ENCODE data around the gene OR5AP2. TPM values are rescaled to one million over a fixed set of nuclear protein-coding genes. Genes with fewer than 3 reads are reported as not detected.
"Not testable (repeated sequence)": the region's sequence is repeated elsewhere in the genome, so short reads cannot be mapped to it uniquely, and the experiment has no call there.

The OR5AP2 gene
- total RNA-seq (not detected), polyA plus RNA-seq (not detected)

DNA sequence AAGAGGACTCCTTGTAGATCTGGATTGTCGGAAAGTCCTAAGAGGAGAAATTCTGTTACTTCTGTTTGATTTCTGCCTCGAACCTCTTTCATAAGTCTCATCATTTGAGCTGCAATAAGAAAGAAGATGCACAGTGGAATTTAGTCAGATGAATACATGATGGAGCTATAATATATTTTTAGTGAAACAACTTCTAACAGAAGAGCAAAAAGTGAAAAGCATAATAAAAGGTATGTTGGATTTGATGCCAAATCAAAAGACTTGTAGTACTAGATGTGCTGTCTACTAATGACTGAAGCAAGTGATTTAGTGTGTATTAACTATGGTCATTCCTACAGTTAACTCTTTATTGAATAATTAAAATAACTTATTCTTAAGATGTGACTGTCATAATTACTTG lies at the start of gene OR5AP2:
Gene OR5AP2, minus strand, starts transcription at position 101 of the 400 bp plus-strand sequence. Its CDS starts 0 bp downstream, at position 101.
- ATAC-seq (ENCODE audit: low read depth in 2 of 2): no peak
- no peak for DNase-seq
- no peaks in the 10 kb centered on the region for H3K36me3 Mint-ChIP-seq
- H3K27ac ChIP-seq (ENCODE audit: insufficient read depth, low read length, poor library complexity, severe bottlenecking): no peak within 1 kb of the TSS
- H3K27me3 Mint-ChIP-seq: no peaks in the 10 kb centered on the region
- peaks cover 0 to 4% of the 10 kb centered on the region in 2 experiments for H3K9me3 ChIP-seq (ENCODE audit: control insufficient read depth in 2 of 2, low read length in 2 of 2)
- no peaks in the 10 kb centered on the region for H3K4me1 ChIP-seq (ENCODE audit: control insufficient read depth, insufficient read depth, low read length, poor library complexity, severe bottlenecking)
- no peaks in the 10 kb centered on the region for H3K4me1 Mint-ChIP-seq
- no peak within 1 kb of the TSS for H3K27ac Mint-ChIP-seq
- no peak within 1 kb of the TSS for H3K4me3 Mint-ChIP-seq
- no peaks in the 10 kb centered on the region for H3K36me3 ChIP-seq (ENCODE audit: control insufficient read depth, insufficient read depth, low read length)
- H3K27me3 ChIP-seq (ENCODE audit: control insufficient read depth, insufficient read depth, low read length): no peaks in the 10 kb centered on the region
- peaks cover 0 to 10% (median 6%) of the 10 kb centered on the region in 7 donors for H3K9me3 Mint-ChIP-seq
- no peak within 1 kb of the TSS for H3K4me3 ChIP-seq (ENCODE audit: low read depth, low read length)

- H3K27ac Mint-ChIP-seq; H3K4me1 Mint-ChIP-seq; H3K4me3 ChIP-seq (ENCODE audit: low read depth, low read length); H3K27ac ChIP-seq (ENCODE audit: insufficient read depth, low read length, poor library complexity, severe bottlenecking); H3K36me3 Mint-ChIP-seq; H3K4me3 Mint-ChIP-seq; H3K4me1 ChIP-seq (ENCODE audit: control insufficient read depth, insufficient read depth, low read length, poor library complexity, severe bottlenecking); H3K9me3 ChIP-seq (ENCODE audit: control insufficient read depth in 2 of 2, low read length in 2 of 2); ATAC-seq (ENCODE audit: low read depth in 2 of 2); H3K27me3 ChIP-seq (ENCODE audit: control insufficient read depth, insufficient read depth, low read length); DNase-seq; H3K36me3 ChIP-seq (ENCODE audit: control insufficient read depth, insufficient read depth, low read length); H3K27me3 Mint-ChIP-seq; H3K9me3 Mint-ChIP-seq: not testable (repeated sequence)
Measured at GRCh38 chr11:56691179-56691578, 48.9 kb upstream of the OR5AP2 start.

- Histone ChIP-seq H3K4me3 (ENCODE audit: low read depth, low read length) (no peak overlapping the region), H3K36me3 (ENCODE audit: control insufficient read depth, insufficient read depth, low read length) (no peaks in the 10 kb centered on the region), H3K27me3 (ENCODE audit: control insufficient read depth, insufficient read depth, low read length) (no peaks in the 10 kb centered on the region), H3K27ac (ENCODE audit: insufficient read depth, low read length, poor library complexity, severe bottlenecking) (no peak overlapping the region), H3K4me1 (ENCODE audit: control insufficient read depth, insufficient read depth, low read length, poor library complexity, severe bottlenecking) (no peaks in the 10 kb centered on the region), H3K9me3 (ENCODE audit: control insufficient read depth in 2 of 2, low read length in 2 of 2) (no peaks in the 10 kb centered on the region)
- Mint-ChIP-seq H3K4me1 (no peaks in the 10 kb centered on the region), H3K36me3 (no peaks in the 10 kb centered on the region), H3K4me3 (no peak overlapping the region), H3K27ac (no peak overlapping the region), H3K9me3 (peaks cover 0 to 13% (median 2%) of the 10 kb centered on the region in 7 donors), H3K27me3 (no peaks in the 10 kb centered on the region)
- no peak for DNase-seq
- ATAC-seq (ENCODE audit: low read depth in 2 of 2): no peak
Measured at GRCh38 chr11:56688554-56689100, 46.4 kb upstream of the OR5AP2 start.

DNA sequence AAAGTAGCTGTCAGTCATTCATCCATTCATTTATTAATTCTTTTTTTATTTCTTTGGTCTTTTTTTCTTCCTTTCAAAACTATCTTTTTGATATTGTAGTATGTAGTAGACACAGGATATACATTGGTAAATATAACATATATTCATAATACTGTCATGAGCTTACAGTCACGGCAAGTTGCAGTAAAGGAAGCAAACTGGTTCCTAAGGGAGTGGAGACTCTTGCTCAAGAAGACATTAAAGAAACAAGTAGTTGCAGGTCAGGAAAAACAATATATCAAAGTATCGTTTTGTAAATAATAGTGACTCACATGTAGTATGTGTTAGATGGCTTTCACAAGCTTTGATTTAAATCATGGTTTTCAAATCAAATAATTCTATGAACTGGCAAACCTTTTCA lies 28.7 kb upstream of the OR5AP2 start:
- Mint-ChIP-seq H3K9me3 (peaks cover 0 to 12% (median 2%) of the 10 kb centered on the region in 7 donors), H3K36me3 (no peaks in the 10 kb centered on the region), H3K4me1 (no peaks in the 10 kb centered on the region), H3K27me3 (no peaks in the 10 kb centered on the region), H3K27ac (no peak overlapping the region), H3K4me3 (no peak overlapping the region)
- no peaks in the 10 kb centered on the region for H3K9me3 ChIP-seq (ENCODE audit: control insufficient read depth in 2 of 2, low read length in 2 of 2)
- H3K27me3 ChIP-seq (ENCODE audit: control insufficient read depth, insufficient read depth, low read length): no peaks in the 10 kb centered on the region
- no peak overlapping the region for H3K4me3 ChIP-seq (ENCODE audit: low read depth, low read length)
- H3K36me3 ChIP-seq (ENCODE audit: control insufficient read depth, insufficient read depth, low read length): no peaks in the 10 kb centered on the region
- H3K4me1 ChIP-seq (ENCODE audit: control insufficient read depth, insufficient read depth, low read length, poor library complexity, severe bottlenecking): no peaks in the 10 kb centered on the region
- H3K27ac ChIP-seq (ENCODE audit: insufficient read depth, low read length, poor library complexity, severe bottlenecking): no peak overlapping the region
- ATAC-seq (ENCODE audit: low read depth in 2 of 2): no peak
- no peak for DNase-seq

GRCh38 chr11:56663386-56663785 lies 21.1 kb upstream of the OR5AP2 start, which contains the start of gene OR5AR1:
Gene OR5AR1, plus strand, starts transcription at chr11:56663686. Its CDS starts 0 bp downstream, at chr11:56663686.
- H3K4me3 ChIP-seq (ENCODE audit: low read depth, low read length): no peak within 1 kb of the TSS
- no peaks in the 10 kb centered on the region for H3K9me3 ChIP-seq (ENCODE audit: control insufficient read depth in 2 of 2, low read length in 2 of 2)
- no peaks in the 10 kb centered on the region for H3K27me3 ChIP-seq (ENCODE audit: control insufficient read depth, insufficient read depth, low read length)
- Mint-ChIP-seq H3K9me3 (peaks cover 0 to 13% (median 4%) of the 10 kb centered on the region in 7 donors), H3K36me3 (no peaks in the 10 kb centered on the region), H3K27ac (no peak within 1 kb of the TSS), H3K27me3 (no peaks in the 10 kb centered on the region), H3K4me1 (no peaks in the 10 kb centered on the region), H3K4me3 (no peak within 1 kb of the TSS)
- no peak for DNase-seq
- no peaks in the 10 kb centered on the region for H3K36me3 ChIP-seq (ENCODE audit: control insufficient read depth, insufficient read depth, low read length)
- no peak for ATAC-seq (ENCODE audit: low read depth in 2 of 2)
- H3K4me1 ChIP-seq (ENCODE audit: control insufficient read depth, insufficient read depth, low read length, poor library complexity, severe bottlenecking): no peaks in the 10 kb centered on the region
- H3K27ac ChIP-seq (ENCODE audit: insufficient read depth, low read length, poor library complexity, severe bottlenecking): no peak within 1 kb of the TSS

GRCh38 chr11:56659755-56660154 lies 17.5 kb upstream of the OR5AP2 start:
- DNase-seq (no peak), ATAC-seq (ENCODE audit: low read depth in 2 of 2) (no peak)
- Histone ChIP-seq H3K4me1 (ENCODE audit: control insufficient read depth, insufficient read depth, low read length, poor library complexity, severe bottlenecking) (no peaks in the 10 kb centered on the region), H3K36me3 (ENCODE audit: control insufficient read depth, insufficient read depth, low read length) (no peaks in the 10 kb centered on the region), H3K27me3 (ENCODE audit: control insufficient read depth, insufficient read depth, low read length) (no peaks in the 10 kb centered on the region), H3K4me3 (ENCODE audit: low read depth, low read length) (no peak overlapping the region), H3K9me3 (ENCODE audit: control insufficient read depth in 2 of 2, low read length in 2 of 2) (no peaks in the 10 kb centered on the region), H3K27ac (ENCODE audit: insufficient read depth, low read length, poor library complexity, severe bottlenecking) (no peak overlapping the region)
- no peak overlapping the region for H3K4me3 Mint-ChIP-seq
- H3K27ac Mint-ChIP-seq: no peak overlapping the region
- peaks cover 0 to 24% (median 5%) of the 10 kb centered on the region in 7 donors for H3K9me3 Mint-ChIP-seq
- no peaks in the 10 kb centered on the region for H3K36me3 Mint-ChIP-seq
- no peaks in the 10 kb centered on the region for H3K4me1 Mint-ChIP-seq
- no peaks in the 10 kb centered on the region for H3K27me3 Mint-ChIP-seq

DNA sequence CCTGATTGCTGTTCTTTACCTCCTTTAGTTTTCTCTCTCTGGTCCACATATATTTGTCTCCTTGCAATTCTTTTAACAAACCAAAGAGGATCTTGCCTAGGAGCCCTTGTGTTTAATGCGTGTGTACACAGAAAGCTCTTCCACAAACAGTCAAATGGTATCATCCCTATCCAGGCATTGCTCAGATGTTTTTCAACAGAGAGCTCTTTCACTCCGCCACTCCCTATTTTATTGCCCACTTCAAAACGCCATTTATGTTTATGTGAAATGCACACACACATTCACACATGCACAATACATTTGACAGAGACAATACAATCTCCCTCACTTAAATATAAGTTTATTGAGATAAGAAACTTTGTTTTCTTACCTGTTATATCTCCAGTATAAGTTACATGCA lies 4.7 kb downstream of the OR5AP2 start:
- Histone ChIP-seq H3K4me3 (ENCODE audit: low read depth, low read length) (no peak overlapping the region), H3K27me3 (ENCODE audit: control insufficient read depth, insufficient read depth, low read length) (no peaks in the 10 kb centered on the region), H3K36me3 (ENCODE audit: control insufficient read depth, insufficient read depth, low read length) (no peaks in the 10 kb centered on the region), H3K4me1 (ENCODE audit: control insufficient read depth, insufficient read depth, low read length, poor library complexity, severe bottlenecking) (no peaks in the 10 kb centered on the region), H3K9me3 (ENCODE audit: control insufficient read depth in 2 of 2, low read length in 2 of 2) (peaks cover 0 to 4% of the 10 kb centered on the region in 2 experiments), H3K27ac (ENCODE audit: insufficient read depth, low read length, poor library complexity, severe bottlenecking) (no peak overlapping the region)
- no peak overlapping the region for H3K27ac Mint-ChIP-seq
- no peaks in the 10 kb centered on the region for H3K4me1 Mint-ChIP-seq
- ATAC-seq (ENCODE audit: low read depth in 2 of 2) (no peak), DNase-seq (no peak)
- H3K27me3 Mint-ChIP-seq: no peaks in the 10 kb centered on the region
- H3K36me3 Mint-ChIP-seq: no peaks in the 10 kb centered on the region
- peaks cover 0 to 14% (median 8%) of the 10 kb centered on the region in 7 donors for H3K9me3 Mint-ChIP-seq
- no peak overlapping the region for H3K4me3 Mint-ChIP-seq

DNA sequence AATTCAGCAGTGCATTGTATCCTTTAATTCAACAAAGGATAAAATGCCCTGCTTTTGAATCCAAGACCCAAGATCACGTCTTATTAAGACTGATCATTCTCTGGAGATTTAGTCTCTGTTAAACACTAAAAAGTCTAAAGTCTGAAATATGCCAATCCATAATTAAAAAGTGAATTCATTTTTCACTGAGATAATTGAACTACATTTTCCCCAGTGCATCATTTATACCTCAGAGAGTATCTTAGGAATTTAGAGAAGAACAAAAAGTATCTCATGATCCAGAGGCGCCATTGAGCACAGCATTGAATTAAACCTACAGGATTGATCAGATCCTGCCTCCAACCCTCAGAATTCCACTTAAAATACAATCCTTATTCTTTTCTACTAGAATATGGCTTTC lies 5.4 kb downstream of the OR5AP2 start:
- Mint-ChIP-seq H3K27me3 (no peaks in the 10 kb centered on the region), H3K27ac (no peak overlapping the region)
- ATAC-seq (ENCODE audit: low read depth in 2 of 2): no peak

More for the DNA sequence above, 5.4 kb downstream of the OR5AP2 start:
- Histone ChIP-seq H3K27ac (ENCODE audit: insufficient read depth, low read length, poor library complexity, severe bottlenecking) (no peak overlapping the region), H3K4me3 (ENCODE audit: low read depth, low read length) (no peak overlapping the region), H3K27me3 (ENCODE audit: control insufficient read depth, insufficient read depth, low read length) (no peaks in the 10 kb centered on the region), H3K9me3 (ENCODE audit: control insufficient read depth in 2 of 2, low read length in 2 of 2) (peaks cover 0 to 4% of the 10 kb centered on the region in 2 experiments), H3K36me3 (ENCODE audit: control insufficient read depth, insufficient read depth, low read length) (no peaks in the 10 kb centered on the region), H3K4me1 (ENCODE audit: control insufficient read depth, insufficient read depth, low read length, poor library complexity, severe bottlenecking) (no peaks in the 10 kb centered on the region)
- Mint-ChIP-seq H3K36me3 (no peaks in the 10 kb centered on the region), H3K4me3 (no peak overlapping the region), H3K4me1 (no peaks in the 10 kb centered on the region), H3K9me3 (peaks cover 0 to 13% (median 5%) of the 10 kb centered on the region in 7 donors)
- no peak for DNase-seq

All from CD4-positive, CD25-positive, alpha-beta regulatory T cell (primary cell).